ENCODE results near the gene TMEM163. TPM values are rescaled to one million over a fixed set of nuclear protein-coding genes. Genes with fewer than 3 reads are reported as not detected.

Gene TMEM163
- total RNA-seq, 4 donors from 2014 or later: 0.42 to 1.3 (median 1.1) TPM

- Histone ChIP-seq H3K36me3 (no peaks in the 10 kb centered on the region), H3K27ac (replicated peaks in 1 of 4) (no peak overlapping the region), H3K4me3 (no peak overlapping the region), H3K9me3 (no peaks in the 10 kb centered on the region), H3K27me3 (no peaks in the 10 kb centered on the region), H3K4me1 (no peaks in the 10 kb centered on the region)
- intact Hi-C loops (cut with DNase I): no loop called here
- no peak for TF ChIP-seq CTCF (IDR thresholded peaks at IDR 0.05)
- no peak for TF ChIP-seq POLR2AphosphoS5 (IDR thresholded peaks at IDR 0.05)
- TF ChIP-seq POLR2A (IDR thresholded peaks at IDR 0.05; ENCODE audit: low read depth): no peak
- 59% methylated on average over 3 of the region's 3 CpGs for WGBS
- no peak for DNase-seq (ENCODE audit: extremely low spot score)
Observed at GRCh38 chr2:134564549-134564948, 154.3 kb downstream of the TMEM163 start.

DNA sequence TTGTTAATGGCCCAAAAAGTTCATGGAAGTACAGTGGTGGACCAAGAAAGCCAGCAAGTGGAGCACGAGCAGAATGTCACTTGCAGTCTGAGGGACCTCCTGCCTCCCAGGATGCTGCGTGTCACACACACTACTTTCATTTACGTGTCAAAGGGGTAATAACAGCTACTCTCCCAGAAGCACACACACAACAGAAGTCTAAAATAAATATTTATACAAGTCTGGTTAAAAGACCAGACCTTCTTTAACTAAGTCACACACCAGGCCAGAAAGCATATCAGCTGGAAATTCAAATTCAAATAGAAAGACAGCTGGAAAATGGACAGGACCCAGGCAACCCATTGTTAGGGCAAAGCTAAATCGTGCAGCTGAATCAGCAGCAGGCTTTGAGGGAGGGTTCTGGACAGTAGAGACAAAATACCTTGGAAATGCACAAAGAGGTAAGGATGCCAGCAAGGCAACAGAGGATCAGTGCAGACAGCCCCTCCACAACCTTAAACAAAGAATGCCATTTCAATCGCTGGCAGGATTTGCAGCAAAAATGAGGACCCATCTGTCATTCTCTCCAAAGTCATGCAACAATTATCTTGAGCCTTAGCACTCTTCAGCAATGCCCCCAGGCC is 160.5 kb downstream of the TMEM163 start:
- H3K4me1 ChIP-seq: no peaks in the 10 kb centered on the region
- 48% methylated on average over 5 of the region's 5 CpGs for WGBS
- H3K4me3 ChIP-seq: no peak overlapping the region
- TF ChIP-seq EP300 (IDR thresholded peaks at IDR 0.05): no peak
- TF ChIP-seq POLR2A (IDR thresholded peaks at IDR 0.05; ENCODE audit: low read depth): no peak
- TF ChIP-seq POLR2AphosphoS5 (IDR thresholded peaks at IDR 0.05): no peak
- no peak for TF ChIP-seq CTCF (IDR thresholded peaks at IDR 0.05)
- no peaks in the 10 kb centered on the region for H3K9me3 ChIP-seq
- intact Hi-C loops (cut with DNase I): no loop called here
- peaks cover 0 to 5% (median 0%) of the 10 kb centered on the region in 4 donors for H3K27me3 ChIP-seq
- no peak overlapping the region for H3K27ac ChIP-seq (replicated peaks in 1 of 4)
- no peak for DNase-seq (ENCODE audit: extremely low spot score)
- no peaks in the 10 kb centered on the region for H3K36me3 ChIP-seq

- peaks cover 0 to 5% (median 0%) of the 10 kb centered on the region in 4 donors for H3K27me3 ChIP-seq
- H3K9me3 ChIP-seq: no peaks in the 10 kb centered on the region
- TF ChIP-seq CTCF (IDR thresholded peaks at IDR 0.05) (no peak), POLR2A (IDR thresholded peaks at IDR 0.05; ENCODE audit: low read depth) (no peak), POLR2AphosphoS5 (IDR thresholded peaks at IDR 0.05) (no peak), EP300 (IDR thresholded peaks at IDR 0.05) (no peak)
- no peak overlapping the region for H3K4me3 ChIP-seq
- WGBS: 89% methylated on average over 6 of the region's 6 CpGs
- intact Hi-C loops (cut with DNase I): no loop called here
- no peaks in the 10 kb centered on the region for H3K36me3 ChIP-seq
- H3K4me1 ChIP-seq: no peaks in the 10 kb centered on the region
- H3K27ac ChIP-seq (replicated peaks in 1 of 4): no peak overlapping the region
- DNase-seq (ENCODE audit: extremely low spot score): no peak
Observed at GRCh38 chr2:134555411-134555810, 163.4 kb downstream of the TMEM163 start.

GRCh38 chr2:134553657-134554056 is 165.1 kb downstream of the TMEM163 start:
- intact Hi-C loops (cut with DNase I): no loop called here
- H3K9me3 ChIP-seq: no peaks in the 10 kb centered on the region
- TF ChIP-seq CTCF (IDR thresholded peaks at IDR 0.05) (no peak), EP300 (IDR thresholded peaks at IDR 0.05) (no peak), POLR2AphosphoS5 (IDR thresholded peaks at IDR 0.05) (no peak), POLR2A (IDR thresholded peaks at IDR 0.05; ENCODE audit: low read depth) (no peak)
- 87% methylated on average over 7 of the region's 7 CpGs for WGBS
- DNase-seq (ENCODE audit: extremely low spot score): no peak
- H3K36me3 ChIP-seq: no peaks in the 10 kb centered on the region
- H3K27me3 ChIP-seq: peaks cover 0 to 5% (median 0%) of the 10 kb centered on the region in 4 donors
- H3K27ac ChIP-seq (replicated peaks in 1 of 4): no peak overlapping the region
- no peaks in the 10 kb centered on the region for H3K4me1 ChIP-seq
- no peak overlapping the region for H3K4me3 ChIP-seq

Data from esophagus muscularis mucosa (tissue), 4 donors.